Measurements from ENCODE around the gene GNB1L. TPM values are rescaled to one million over a fixed set of nuclear protein-coding genes. Genes with fewer than 3 reads are reported as not detected.

GNB1L gene
- total RNA-seq, 1 experiment from 2014 or later, result 17.7 TPM

DNA sequence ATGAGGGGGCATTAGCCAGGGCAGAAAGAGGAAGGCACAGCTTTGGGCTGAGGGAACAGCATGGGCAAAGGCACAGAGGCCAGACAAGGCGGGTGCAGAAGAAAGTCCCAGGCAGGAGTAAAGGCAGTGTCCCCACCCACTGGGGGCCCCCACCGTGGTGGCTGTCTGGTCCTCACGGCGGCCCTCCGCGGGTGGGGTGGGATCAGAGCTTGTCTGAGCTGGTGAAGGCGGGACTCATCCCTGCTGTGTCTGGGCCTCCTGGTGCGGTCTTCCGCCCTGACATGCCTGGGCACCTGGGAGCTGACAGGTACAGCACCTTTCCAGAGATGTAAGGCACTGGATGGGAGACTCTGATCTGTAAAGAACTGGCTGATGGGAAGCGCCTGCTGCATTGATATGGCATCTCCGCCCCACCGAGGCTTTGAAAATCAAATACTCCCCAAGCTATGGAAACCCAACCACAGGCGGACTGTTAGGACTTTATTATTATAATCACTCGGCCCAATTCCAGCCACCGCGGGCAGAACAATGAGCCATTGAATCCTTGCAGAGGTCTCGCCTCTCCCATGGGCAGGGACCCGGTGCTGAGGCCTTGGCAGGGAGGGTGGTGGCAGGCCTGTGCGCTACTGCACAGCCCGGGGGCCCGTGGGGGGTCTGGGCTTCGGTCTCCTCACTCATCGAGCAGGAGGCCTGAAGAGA is 14.2 kb upstream of the GNB1L start:
- Histone ChIP-seq H3K4me3 (no peak overlapping the region), H3K9me3 (replicated peaks) (no peaks in the 10 kb centered on the region)

DNA sequence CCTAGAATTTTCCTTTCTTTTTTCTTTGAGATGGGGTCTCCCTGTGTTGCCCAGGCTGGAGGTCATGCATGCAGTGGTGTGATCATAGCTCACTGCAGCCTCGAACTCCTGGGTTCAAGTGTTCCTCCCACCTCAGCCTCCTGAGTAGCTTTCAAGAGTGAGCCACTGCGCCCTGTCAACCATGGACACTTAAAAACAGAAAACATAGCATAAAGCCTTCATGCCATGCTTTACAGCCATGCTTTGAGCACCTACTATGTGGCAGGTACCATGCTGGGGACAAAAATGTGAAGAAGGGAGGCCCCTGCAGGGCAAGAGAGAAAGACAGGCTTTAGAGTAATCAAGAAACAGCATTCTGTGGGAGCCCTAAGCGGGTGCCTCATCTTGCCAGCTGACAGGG is 13.7 kb upstream of the GNB1L start:
- Histone ChIP-seq H3K36me3 (peaks cover 3% of the 10 kb centered on the region; the same call in 1 of the 2 replicates), H3K27me3 (replicated peaks) (no peaks in the 10 kb centered on the region), H3K4me3 (no peak overlapping the region), H3K4me1 (replicated peaks) (peaks cover 14% of the 10 kb centered on the region; the same call in 1 of the 2 replicates), H3K9me3 (replicated peaks) (no peaks in the 10 kb centered on the region), H3K27ac (no peak overlapping the region)
- DNase-seq (ENCODE audit: low read depth in 1 of 2, low spot score in 2 of 2), result no peak

More for the DNA sequence above, 14.2 kb upstream of the GNB1L start:
- DNase-seq (ENCODE audit: low read depth in 1 of 2, low spot score in 2 of 2), result no peak
- Histone ChIP-seq H3K36me3 (peaks cover 7% of the 10 kb centered on the region), H3K4me1 (replicated peaks) (peaks cover 14% of the 10 kb centered on the region; the same call in 1 of the 2 replicates), H3K27ac (no peak overlapping the region), H3K27me3 (replicated peaks) (no peaks in the 10 kb centered on the region)

DNA sequence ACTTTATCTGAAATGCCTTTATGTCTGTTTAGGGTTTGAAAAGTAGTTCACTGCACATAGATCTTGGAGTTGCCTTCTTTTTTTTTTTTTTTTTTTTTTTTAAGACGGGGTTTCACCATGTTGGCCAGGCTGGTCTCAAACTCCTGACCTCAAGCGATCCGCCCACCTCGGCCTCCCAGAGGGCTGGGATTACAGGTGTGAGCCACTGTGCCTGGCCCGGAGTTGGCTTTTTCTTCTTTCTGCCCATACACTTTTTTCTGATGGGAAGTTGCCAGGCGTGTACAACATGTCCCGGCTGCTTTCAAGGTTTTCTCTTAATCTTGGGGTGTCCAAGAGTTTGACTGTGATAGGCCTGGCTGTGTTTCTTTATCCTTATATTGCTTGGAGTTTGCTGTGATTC is 12.9 kb upstream of the GNB1L start:
- DNase-seq (ENCODE audit: low read depth in 1 of 2, low spot score in 2 of 2), result no peak
- peaks cover 14% of the 10 kb centered on the region; the same call in 1 of the 2 replicates for H3K4me1 ChIP-seq (replicated peaks)
- H3K9me3 ChIP-seq (replicated peaks), result no peaks in the 10 kb centered on the region
- no peaks in the 10 kb centered on the region for H3K36me3 ChIP-seq
- H3K27me3 ChIP-seq (replicated peaks), result no peaks in the 10 kb centered on the region
- H3K27ac ChIP-seq, result no peak overlapping the region
- H3K4me3 ChIP-seq, result no peak overlapping the region

- Histone ChIP-seq H3K27me3 (replicated peaks) (no peaks in the 10 kb centered on the region), H3K4me3 (no peak overlapping the region), H3K4me1 (replicated peaks) (peaks cover 14% of the 10 kb centered on the region; the same call in 1 of the 2 replicates), H3K9me3 (replicated peaks) (no peaks in the 10 kb centered on the region), H3K36me3 (no peaks in the 10 kb centered on the region), H3K27ac (no peak overlapping the region)
- DNase-seq (ENCODE audit: low read depth in 1 of 2, low spot score in 2 of 2), result no peak
Measured at GRCh38 chr22:19866665-19867009, 12.0 kb upstream of the GNB1L start.

GRCh38 chr22:19865141-19865829 is 10.6 kb upstream of the GNB1L start:
- DNase-seq (ENCODE audit: low read depth in 1 of 2, low spot score in 2 of 2), result no peak
- H3K36me3 ChIP-seq, result no peaks in the 10 kb centered on the region
- no peak overlapping the region for H3K27ac ChIP-seq
- H3K27me3 ChIP-seq (replicated peaks), result no peaks in the 10 kb centered on the region
- no peaks in the 10 kb centered on the region for H3K9me3 ChIP-seq (replicated peaks)
- no peak overlapping the region for H3K4me3 ChIP-seq
- peaks cover 14% of the 10 kb centered on the region; the same call in 1 of the 2 replicates for H3K4me1 ChIP-seq (replicated peaks)

GRCh38 chr22:19864538-19865106 is 9.9 kb upstream of the GNB1L start:
- H3K27me3 ChIP-seq (replicated peaks), result no peaks in the 10 kb centered on the region
- no peaks in the 10 kb centered on the region for H3K36me3 ChIP-seq
- no peaks in the 10 kb centered on the region for H3K9me3 ChIP-seq (replicated peaks)
- H3K4me1 ChIP-seq (replicated peaks), result peaks cover 14% of the 10 kb centered on the region; the same call in 1 of the 2 replicates
- H3K27ac ChIP-seq, result no peak overlapping the region
- H3K4me3 ChIP-seq, result no peak overlapping the region
- no peak for DNase-seq (ENCODE audit: low read depth in 1 of 2, low spot score in 2 of 2)

DNA sequence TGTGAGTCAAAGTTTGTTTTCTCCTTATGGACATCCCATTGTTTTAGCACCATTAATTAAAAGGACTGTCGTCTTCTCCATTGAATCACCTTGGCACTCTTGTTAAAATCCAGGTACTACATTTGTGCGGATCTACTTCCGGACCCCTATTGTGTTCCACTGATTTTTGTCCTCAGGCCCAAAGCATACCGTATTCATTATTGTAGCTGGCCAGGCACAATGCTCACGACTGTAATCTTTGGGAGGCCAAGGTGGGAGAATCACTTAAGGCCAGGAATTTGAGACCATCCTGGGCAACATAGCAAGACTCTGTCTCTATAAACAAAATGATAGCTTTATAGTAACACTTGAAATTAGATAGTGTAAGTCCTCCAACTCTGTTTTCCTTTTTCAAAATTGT is 8.9 kb upstream of the GNB1L start:
- H3K9me3 ChIP-seq (replicated peaks), result no peaks in the 10 kb centered on the region
- H3K27me3 ChIP-seq (replicated peaks), result no peaks in the 10 kb centered on the region
- H3K36me3 ChIP-seq, result no peaks in the 10 kb centered on the region
- no peak overlapping the region for H3K4me3 ChIP-seq
- DNase-seq (ENCODE audit: low read depth in 1 of 2, low spot score in 2 of 2), result no peak
- H3K4me1 ChIP-seq (replicated peaks), result peaks cover 5% of the 10 kb centered on the region; the same call in 1 of the 2 replicates
- H3K27ac ChIP-seq, result no peak overlapping the region

- Histone ChIP-seq H3K4me1 (replicated peaks) (no peaks in the 10 kb centered on the region), H3K4me3 (no peak overlapping the region), H3K27ac (no peak overlapping the region), H3K36me3 (no peaks in the 10 kb centered on the region), H3K9me3 (replicated peaks) (no peaks in the 10 kb centered on the region), H3K27me3 (replicated peaks) (no peaks in the 10 kb centered on the region)
- no peak for DNase-seq (ENCODE audit: low read depth in 1 of 2, low spot score in 2 of 2)
Measured at GRCh38 chr22:19862619-19863246, 8.1 kb upstream of the GNB1L start.

DNA sequence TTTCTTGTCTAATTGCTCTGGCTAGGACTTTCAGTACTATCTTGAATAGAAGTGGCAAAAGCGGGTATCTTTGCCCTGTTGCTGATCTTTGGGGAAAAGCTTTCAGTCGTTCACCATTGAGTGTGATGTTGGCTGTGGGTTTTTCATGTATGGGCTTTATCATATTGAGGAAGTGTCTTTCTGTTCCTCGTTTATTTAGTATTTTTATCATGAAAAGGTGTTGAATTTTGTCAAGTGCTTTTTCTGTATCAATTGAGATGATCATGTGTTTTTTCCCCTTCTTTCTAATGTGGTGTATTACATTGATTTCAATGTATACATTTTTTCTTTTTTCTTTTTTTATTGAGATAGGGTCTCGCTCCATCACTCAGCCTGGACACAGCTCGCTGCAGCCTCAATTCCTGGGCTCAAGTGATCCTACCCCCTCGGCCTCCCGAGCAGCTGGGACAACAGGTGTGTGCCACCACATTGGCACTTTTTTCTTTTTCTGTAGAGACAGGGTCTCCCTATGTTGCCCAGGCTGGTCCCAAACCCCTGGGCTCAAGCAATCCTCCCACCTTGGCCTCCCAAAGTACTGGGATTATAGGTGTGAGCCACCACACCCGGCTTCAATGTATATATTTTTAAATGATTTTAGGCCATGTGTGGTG is 5.3 kb upstream of the GNB1L start:
- no peaks in the 10 kb centered on the region for H3K9me3 ChIP-seq (replicated peaks)
- peaks cover 14% of the 10 kb centered on the region for H3K4me1 ChIP-seq (replicated peaks)
- DNase-seq (ENCODE audit: low read depth in 1 of 2, low spot score in 2 of 2), result no peak
- no peaks in the 10 kb centered on the region for H3K27me3 ChIP-seq (replicated peaks)
- H3K4me3 ChIP-seq, result no peak overlapping the region
- H3K36me3 ChIP-seq, result peaks cover 14% of the 10 kb centered on the region
- no peak overlapping the region for H3K27ac ChIP-seq

DNA sequence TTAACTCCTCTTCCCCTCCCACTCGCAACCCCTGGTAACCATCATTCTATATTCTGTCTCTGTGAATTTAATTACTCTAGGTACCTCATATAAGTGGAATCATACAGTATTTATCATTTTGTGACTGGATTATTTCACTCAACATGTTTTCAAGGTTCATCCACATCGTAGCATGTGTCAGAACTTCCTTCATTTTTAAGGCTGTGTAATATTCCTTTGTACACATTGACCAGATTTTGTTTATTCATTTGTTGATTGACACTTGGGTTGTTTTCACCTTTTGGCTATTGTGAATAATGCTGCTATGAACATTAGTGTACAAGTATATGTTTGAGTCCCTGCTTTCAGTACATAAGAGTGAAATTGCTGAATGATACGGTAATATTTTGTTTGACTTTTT is 2.7 kb upstream of the GNB1L start:
- no peak for DNase-seq (ENCODE audit: low read depth in 1 of 2, low spot score in 2 of 2)
- peaks cover 28% of the 10 kb centered on the region for H3K4me1 ChIP-seq (replicated peaks)
- H3K36me3 ChIP-seq, result peaks cover 33% of the 10 kb centered on the region
- H3K27ac ChIP-seq, result no peak overlapping the region
- H3K9me3 ChIP-seq (replicated peaks), result no peaks in the 10 kb centered on the region; the same call in 1 of the 2 replicates
- no peak overlapping the region for H3K4me3 ChIP-seq
- H3K27me3 ChIP-seq (replicated peaks), result no peaks in the 10 kb centered on the region

- Histone ChIP-seq H3K9me3 (replicated peaks) (no peaks in the 10 kb centered on the region; the same call in none of the 2 replicates), H3K4me3 (peak overlapping the region; percentile 83), H3K36me3 (peaks cover 49% of the 10 kb centered on the region), H3K4me1 (replicated peaks) (peaks cover 28% of the 10 kb centered on the region), H3K27me3 (replicated peaks) (no peaks in the 10 kb centered on the region), H3K27ac (peak overlapping the region; percentile 85)
- peak; percentile 70 to 81 for DNase-seq (ENCODE audit: low read depth in 1 of 2, low spot score in 2 of 2)
Measured at GRCh38 chr22:19855504-19856409, 1.1 kb upstream of the GNB1L start.

DNA sequence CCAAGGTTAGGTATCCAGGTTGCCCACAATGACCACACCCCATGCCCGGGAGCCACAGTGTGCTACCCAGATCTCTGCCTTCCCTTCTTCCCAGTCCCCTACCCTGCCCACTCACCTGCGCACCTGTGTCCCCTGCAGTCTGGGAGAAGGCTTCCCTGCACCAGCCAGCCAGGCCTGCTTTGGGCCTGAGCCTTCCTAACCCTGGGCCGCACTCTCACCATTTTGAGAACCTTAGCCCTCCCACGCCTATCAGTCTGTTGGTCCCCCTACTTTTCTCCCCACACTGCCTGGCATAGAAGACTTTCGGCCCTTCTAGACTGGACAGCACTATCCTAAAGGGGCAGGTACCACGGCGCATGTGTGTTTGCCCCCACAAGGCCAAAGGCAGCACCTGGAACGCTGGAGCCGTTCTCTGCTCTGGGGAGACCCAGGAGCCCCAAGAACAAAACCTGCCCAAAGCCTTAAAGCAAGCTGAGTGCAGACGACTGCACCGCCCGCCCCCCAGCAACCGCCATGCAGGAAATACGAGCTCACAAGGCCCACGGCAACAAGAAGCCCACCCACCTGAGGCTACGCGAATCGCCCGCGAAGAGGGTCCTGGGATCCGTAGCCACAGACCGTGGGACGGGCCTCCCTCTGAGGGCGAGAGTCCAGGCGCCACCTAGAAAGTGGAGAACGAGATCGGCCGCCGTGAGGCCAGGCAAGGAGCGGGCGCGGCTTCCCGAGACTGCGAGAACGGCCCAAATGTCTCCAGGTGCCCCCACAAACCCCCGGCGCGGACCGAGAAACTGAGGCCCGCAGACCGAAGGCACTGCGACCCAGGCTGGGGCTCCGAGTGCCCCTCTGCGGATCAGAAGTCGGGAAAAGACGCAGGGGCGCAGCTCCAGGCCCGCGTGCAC is 546 bp downstream of the GNB1L start:
- no peaks in the 10 kb centered on the region; the same call in none of the 2 replicates for H3K9me3 ChIP-seq (replicated peaks)
- no peaks in the 10 kb centered on the region for H3K27me3 ChIP-seq (replicated peaks)
- H3K36me3 ChIP-seq, result peaks cover 63% of the 10 kb centered on the region
- peaks cover 28% of the 10 kb centered on the region for H3K4me1 ChIP-seq (replicated peaks)
- H3K4me3 ChIP-seq, result peak overlapping the region; percentile 83
- DNase-seq (ENCODE audit: low read depth in 1 of 2, low spot score in 2 of 2), result peak in 1 of 2 experiments; percentile 40
- H3K27ac ChIP-seq, result peak overlapping the region; percentile 35
